Measurements from ENCODE around the gene METTL2A. TPM values are rescaled to one million over a fixed set of nuclear protein-coding genes. Genes with fewer than 3 reads are reported as not detected.
"Not testable (repeated sequence)": the region's sequence is repeated elsewhere in the genome, so short reads cannot be mapped to it uniquely, and the experiment has no call there.

Gene METTL2A
- polyA plus RNA-seq, 2 donors, result 4.5 to 10.5 TPM

DNA sequence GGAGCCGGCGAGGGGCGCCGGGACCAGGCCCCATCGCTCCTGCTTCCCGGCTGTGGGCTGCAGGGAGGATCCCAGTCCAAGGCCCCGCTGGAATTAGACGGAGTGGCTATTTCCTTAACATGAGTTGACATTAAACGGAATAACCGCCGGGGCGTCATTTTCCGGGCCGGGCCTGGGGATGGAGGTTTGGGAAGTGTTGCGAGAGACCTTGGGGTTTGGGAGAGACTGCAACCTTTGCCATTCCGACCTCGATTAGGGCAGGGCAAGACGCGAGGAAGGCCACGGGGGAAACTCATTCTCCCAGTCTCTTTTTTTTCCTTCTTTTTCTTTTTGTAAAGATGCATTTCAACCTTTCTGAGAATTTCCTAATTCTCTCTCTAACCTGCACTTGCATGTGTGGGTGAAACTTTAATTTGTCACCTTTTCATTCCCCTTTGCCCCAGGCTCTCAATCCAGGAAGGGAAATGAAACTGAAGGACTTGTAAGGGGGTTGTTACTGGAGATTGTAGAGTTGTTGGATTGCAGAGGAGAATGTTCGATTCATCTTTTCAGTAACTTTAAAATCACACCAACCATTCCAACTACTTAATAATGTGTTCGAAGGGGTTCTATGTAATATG lies 56.1 kb downstream of the METTL2A start:
- WGBS, 2 donors, result 1 to 2% methylated on average over 18 to 20 of the region's 22 CpGs
- not testable (repeated sequence) for H3K9me3 ChIP-seq (ENCODE audit: control insufficient read depth in 2 of 2, insufficient read depth in 1 of 2, low read depth in 1 of 2, low read length in 1 of 2); H3K4me1 ChIP-seq (ENCODE audit: control insufficient read depth in 2 of 2, insufficient read depth in 2 of 2, low read length in 1 of 2); H3K36me3 ChIP-seq (ENCODE audit: control insufficient read depth in 2 of 2, insufficient read depth in 2 of 2, low read length in 1 of 2); H3K27me3 ChIP-seq (ENCODE audit: control insufficient read depth in 1 of 2, insufficient read depth in 2 of 2, low read length in 2 of 2)
- peak overlapping the region; percentile 87 to 89 for H3K27ac ChIP-seq (ENCODE audit: low read depth in 2 of 2, low read length in 1 of 2)
- H3K4me3 ChIP-seq (ENCODE audit: low read depth in 1 of 2, low read length in 2 of 2), result peak overlapping the region; percentile 74 to 78

DNA sequence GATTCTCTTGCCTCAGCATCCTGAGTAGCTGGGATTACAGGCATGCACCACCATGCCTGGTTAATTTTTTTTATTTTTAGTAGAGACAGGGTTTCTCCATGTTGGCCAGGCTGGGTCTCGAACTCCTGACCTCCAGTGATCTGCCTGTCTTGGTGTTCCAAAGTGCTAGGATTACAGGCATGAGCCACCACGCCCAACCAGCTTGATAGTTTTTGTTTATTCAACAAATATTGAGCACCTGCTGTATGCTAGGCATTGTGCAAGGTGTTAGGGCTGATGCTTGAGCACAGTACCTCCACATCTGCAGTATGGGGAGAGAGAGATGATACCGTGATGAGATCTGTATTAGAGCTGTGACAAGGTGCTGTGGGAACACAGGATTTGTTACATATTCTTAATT lies 58.9 kb downstream of the METTL2A start:
- H3K9me3 ChIP-seq (ENCODE audit: control insufficient read depth in 2 of 2, insufficient read depth in 1 of 2, low read depth in 1 of 2, low read length in 1 of 2); H3K27ac ChIP-seq (ENCODE audit: low read depth in 2 of 2, low read length in 1 of 2); H3K27me3 ChIP-seq (ENCODE audit: control insufficient read depth in 1 of 2, insufficient read depth in 2 of 2, low read length in 2 of 2); H3K4me1 ChIP-seq (ENCODE audit: control insufficient read depth in 2 of 2, insufficient read depth in 2 of 2, low read length in 1 of 2); H3K36me3 ChIP-seq (ENCODE audit: control insufficient read depth in 2 of 2, insufficient read depth in 2 of 2, low read length in 1 of 2); H3K4me3 ChIP-seq (ENCODE audit: low read depth in 1 of 2, low read length in 2 of 2): not testable (repeated sequence)
- 80 to 81% methylated on average over 3 of the region's 3 CpGs for WGBS, 2 donors

DNA sequence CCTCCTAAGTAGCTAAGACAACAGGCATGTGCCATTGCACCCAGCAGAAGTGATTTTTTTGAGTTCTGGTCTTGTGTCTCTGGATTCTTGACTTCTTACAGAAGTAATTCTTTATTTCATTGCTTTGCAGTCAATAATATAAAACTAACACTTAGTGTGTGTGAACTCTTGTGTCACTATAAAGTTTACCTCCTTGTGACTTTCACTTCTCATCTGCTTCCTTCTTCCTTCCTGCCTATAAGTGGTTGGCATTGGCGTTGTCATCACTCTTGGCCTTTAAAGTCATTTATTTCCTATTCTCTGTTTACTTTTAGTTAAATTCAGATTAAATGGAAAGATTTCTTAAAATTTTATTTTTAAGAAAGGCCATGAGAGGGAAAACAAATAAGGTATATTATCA lies 67.3 kb downstream of the METTL2A start:
- WGBS, 2 donors, result 67% methylated on average over 1 of the region's 1 CpG
- not testable (repeated sequence) for H3K4me3 ChIP-seq (ENCODE audit: low read depth in 1 of 2, low read length in 2 of 2); H3K4me1 ChIP-seq (ENCODE audit: control insufficient read depth in 2 of 2, insufficient read depth in 2 of 2, low read length in 1 of 2); H3K27ac ChIP-seq (ENCODE audit: low read depth in 2 of 2, low read length in 1 of 2); H3K27me3 ChIP-seq (ENCODE audit: control insufficient read depth in 1 of 2, insufficient read depth in 2 of 2, low read length in 2 of 2); H3K36me3 ChIP-seq (ENCODE audit: control insufficient read depth in 2 of 2, insufficient read depth in 2 of 2, low read length in 1 of 2); H3K9me3 ChIP-seq (ENCODE audit: control insufficient read depth in 2 of 2, insufficient read depth in 1 of 2, low read depth in 1 of 2, low read length in 1 of 2)

DNA sequence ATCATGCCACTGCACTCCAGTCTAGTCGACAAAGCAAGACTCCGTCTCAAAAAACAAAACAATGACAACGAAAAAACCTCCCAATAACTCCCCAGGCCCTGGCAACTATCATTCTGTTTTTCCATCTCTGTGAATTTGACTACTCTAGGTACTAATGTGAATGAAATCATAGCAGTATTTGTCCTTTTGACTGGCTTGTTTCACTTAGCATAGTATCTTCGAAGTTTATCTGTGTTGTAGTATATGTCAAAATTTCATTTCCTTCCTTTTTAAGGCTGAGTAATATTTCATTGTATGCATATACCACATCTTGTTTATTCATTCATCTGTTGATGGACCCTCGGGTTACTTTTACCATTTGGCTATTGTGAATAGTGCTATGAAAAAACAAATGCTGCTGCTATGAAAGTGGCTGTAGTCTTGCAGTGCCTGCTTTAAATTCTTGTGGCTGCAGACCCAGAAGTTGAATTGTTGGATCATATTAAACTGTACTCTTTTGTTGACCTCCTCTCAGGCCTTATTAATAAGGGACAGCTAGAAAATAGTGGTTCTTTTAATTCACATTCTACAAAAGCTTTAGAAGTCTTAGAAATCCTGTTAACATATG lies 69.5 kb downstream of the METTL2A start:
- not testable (repeated sequence) for H3K9me3 ChIP-seq (ENCODE audit: control insufficient read depth in 2 of 2, insufficient read depth in 1 of 2, low read depth in 1 of 2, low read length in 1 of 2); H3K36me3 ChIP-seq (ENCODE audit: control insufficient read depth in 2 of 2, insufficient read depth in 2 of 2, low read length in 1 of 2); H3K4me1 ChIP-seq (ENCODE audit: control insufficient read depth in 2 of 2, insufficient read depth in 2 of 2, low read length in 1 of 2); H3K27ac ChIP-seq (ENCODE audit: low read depth in 2 of 2, low read length in 1 of 2); H3K27me3 ChIP-seq (ENCODE audit: control insufficient read depth in 1 of 2, insufficient read depth in 2 of 2, low read length in 2 of 2); H3K4me3 ChIP-seq (ENCODE audit: low read depth in 1 of 2, low read length in 2 of 2)
- 88 to 89% methylated on average over 5 of the region's 5 CpGs for WGBS, 2 donors

DNA sequence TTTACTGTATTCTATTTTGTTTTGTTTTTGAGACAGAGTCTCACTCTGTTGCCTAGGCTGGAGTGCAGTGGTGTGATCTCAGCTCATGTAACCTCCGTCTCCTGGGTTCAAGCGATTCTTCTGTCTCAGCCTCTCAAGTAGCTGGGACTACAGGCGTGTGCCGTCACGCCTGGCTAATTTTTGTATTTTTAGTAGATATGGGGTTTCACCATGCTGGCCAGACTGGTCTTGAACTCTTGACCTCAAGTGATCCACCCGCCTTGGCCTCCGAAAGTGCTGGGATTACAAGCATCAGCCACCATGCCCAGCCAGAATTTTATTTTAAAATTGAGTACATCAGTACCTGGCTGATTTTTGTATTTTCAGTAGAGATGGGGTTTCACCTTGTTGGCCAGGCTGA lies 70.4 kb downstream of the METTL2A start:
- not testable (repeated sequence) for H3K4me3 ChIP-seq (ENCODE audit: low read depth in 1 of 2, low read length in 2 of 2); H3K36me3 ChIP-seq (ENCODE audit: control insufficient read depth in 2 of 2, insufficient read depth in 2 of 2, low read length in 1 of 2); H3K4me1 ChIP-seq (ENCODE audit: control insufficient read depth in 2 of 2, insufficient read depth in 2 of 2, low read length in 1 of 2); H3K9me3 ChIP-seq (ENCODE audit: control insufficient read depth in 2 of 2, insufficient read depth in 1 of 2, low read depth in 1 of 2, low read length in 1 of 2); H3K27me3 ChIP-seq (ENCODE audit: control insufficient read depth in 1 of 2, insufficient read depth in 2 of 2, low read length in 2 of 2); H3K27ac ChIP-seq (ENCODE audit: low read depth in 2 of 2, low read length in 1 of 2)
- 90 to 92% methylated on average over 7 of the region's 7 CpGs for WGBS, 2 donors

DNA sequence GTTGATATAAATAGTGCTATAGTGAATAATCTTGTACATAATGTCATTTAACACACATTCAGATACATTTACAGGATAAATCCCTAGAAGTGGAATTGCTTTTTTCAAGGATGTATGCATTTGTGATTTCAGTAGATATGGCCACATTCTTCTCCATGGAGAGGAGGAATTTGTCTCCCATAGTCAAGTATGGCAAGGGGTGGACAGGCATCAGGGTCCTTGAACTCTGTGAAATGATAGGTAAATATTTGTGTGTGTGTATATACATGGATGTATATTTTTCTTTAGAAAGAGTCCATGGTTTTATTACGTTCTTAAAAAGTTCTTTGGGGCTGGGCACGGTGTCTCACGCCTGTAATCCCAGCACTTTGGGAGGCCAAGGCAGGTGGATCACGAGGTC lies 72.6 kb downstream of the METTL2A start:
- not testable (repeated sequence) for H3K27ac ChIP-seq (ENCODE audit: low read depth in 2 of 2, low read length in 1 of 2); H3K9me3 ChIP-seq (ENCODE audit: control insufficient read depth in 2 of 2, insufficient read depth in 1 of 2, low read depth in 1 of 2, low read length in 1 of 2); H3K4me1 ChIP-seq (ENCODE audit: control insufficient read depth in 2 of 2, insufficient read depth in 2 of 2, low read length in 1 of 2); H3K4me3 ChIP-seq (ENCODE audit: low read depth in 1 of 2, low read length in 2 of 2); H3K27me3 ChIP-seq (ENCODE audit: control insufficient read depth in 1 of 2, insufficient read depth in 2 of 2, low read length in 2 of 2); H3K36me3 ChIP-seq (ENCODE audit: control insufficient read depth in 2 of 2, insufficient read depth in 2 of 2, low read length in 1 of 2)
- 97 to 100% methylated on average over 4 of the region's 4 CpGs for WGBS, 2 donors

DNA sequence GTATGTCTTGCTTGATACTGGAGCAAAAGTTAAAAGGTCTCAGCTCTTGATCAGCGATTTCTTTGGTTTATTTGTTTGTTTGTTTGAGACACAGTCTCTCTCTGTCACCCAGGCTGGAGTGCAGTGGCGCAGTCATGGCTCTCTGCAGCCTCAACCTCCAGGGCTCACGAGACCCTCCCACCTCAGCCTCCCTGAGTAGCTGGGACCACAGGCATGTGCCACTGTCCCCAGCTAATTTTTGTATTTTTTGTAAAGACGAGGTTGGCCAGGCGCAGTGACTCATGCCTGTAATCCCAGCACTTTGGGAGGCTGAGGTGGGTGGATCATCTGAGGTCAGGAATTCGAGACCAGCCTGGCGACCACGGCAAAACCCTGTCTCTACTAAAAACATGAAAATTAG lies 75.1 kb downstream of the METTL2A start:
- H3K27ac ChIP-seq (ENCODE audit: low read depth in 2 of 2, low read length in 1 of 2); H3K36me3 ChIP-seq (ENCODE audit: control insufficient read depth in 2 of 2, insufficient read depth in 2 of 2, low read length in 1 of 2); H3K4me3 ChIP-seq (ENCODE audit: low read depth in 1 of 2, low read length in 2 of 2); H3K4me1 ChIP-seq (ENCODE audit: control insufficient read depth in 2 of 2, insufficient read depth in 2 of 2, low read length in 1 of 2); H3K9me3 ChIP-seq (ENCODE audit: control insufficient read depth in 2 of 2, insufficient read depth in 1 of 2, low read depth in 1 of 2, low read length in 1 of 2); H3K27me3 ChIP-seq (ENCODE audit: control insufficient read depth in 1 of 2, insufficient read depth in 2 of 2, low read length in 2 of 2): not testable (repeated sequence)
- 89 to 90% methylated on average over 8 of the region's 8 CpGs for WGBS, 2 donors

Other genes starting within 250 kb of the METTL2A start
- gene EFCAB3, start 43.3 kb upstream of the METTL2A start, polyA plus RNA-seq, result under 1 TPM in 1 of 2 donors, not detected in 1; 0.04 TPM
- 10 to 100 TPM in 1 of 2 donors, 1 to 10 TPM in 1; 7.1 to 13.0 TPM for gene TLK2, start 54.9 kb downstream of the METTL2A start, polyA plus RNA-seq
- 10 to 100 TPM; 24.6 to 54.6 TPM for gene MRC2, start 203.8 kb downstream of the METTL2A start, polyA plus RNA-seq

Data from esophagus (tissue), 2 donors.